ENCODE data around the gene MAGIX.

The MAGIX gene

GRCh38 chrX:49199906-49200771 is 37.6 kb downstream of the MAGIX start, which contains the start of gene SYP (continued):
- TF ChIP-seq ZNF580 (tag by site-specific recombination; IDR thresholded peaks at IDR 0.05) = no peak
- no peak for TF ChIP-seq TRIM28 (IDR thresholded peaks at IDR 0.05; ENCODE audit: borderline replicate concordance, low read length)
- no peak for TF ChIP-seq ZNF404 (tag by site-specific recombination; IDR thresholded peaks at IDR 0.05)
- TF ChIP-seq ZNF548 (tag by site-specific recombination; IDR thresholded peaks at IDR 0.05) = no peak
- no peak for TF ChIP-seq ZNF843 (tag by site-specific recombination; IDR thresholded peaks at IDR 0.05)
- TF ChIP-seq ZNF292 (tag by site-specific recombination; IDR thresholded peaks at IDR 0.05; ENCODE audit: borderline replicate concordance, low read depth) = no peak
- TF ChIP-seq ZNF529 (tag by site-specific recombination; IDR thresholded peaks at IDR 0.05; ENCODE audit: insufficient replicate concordance) = no peak
- TF ChIP-seq ZNF18 (tag by site-specific recombination; IDR thresholded peaks at IDR 0.05) = no peak
- TF ChIP-seq ZNF555 (tag by site-specific recombination; conservative IDR thresholded peaks at IDR 0.05) = no peak
- no peak for TF ChIP-seq ZNF37A (tag by site-specific recombination; IDR thresholded peaks at IDR 0.05)
- no peak for TF ChIP-seq ZNF184 (tag by site-specific recombination; IDR thresholded peaks at IDR 0.05)
- TF ChIP-seq ZNF600 (tag by site-specific recombination; IDR thresholded peaks at IDR 0.05) = peak; percentile 77
- no peak for TF ChIP-seq ZNF26 (tag by site-specific recombination; IDR thresholded peaks at IDR 0.05)
- no peak for TF ChIP-seq ZFP3 (tag by site-specific recombination; IDR thresholded peaks at IDR 0.05; ENCODE audit: low read depth)
- no peak for TF ChIP-seq BCL6B (tag by site-specific recombination; IDR thresholded peaks at IDR 0.05)
- TF ChIP-seq ZNF701 (tag by site-specific recombination; IDR thresholded peaks at IDR 0.05) = no peak
- no peak for TF ChIP-seq ZBTB17 (tag by site-specific recombination; IDR thresholded peaks at IDR 0.05)
- peak; percentile 71; the same call in 1 of the 2 replicates for TF ChIP-seq KLF8 (tag by site-specific recombination; IDR thresholded peaks at IDR 0.05)
- TF ChIP-seq MEIS1 (CRISPR knock-in tag; IDR thresholded peaks at IDR 0.05; ENCODE audit: borderline replicate concordance) = no peak
- no peak for TF ChIP-seq ZNF239 (tag by site-specific recombination; IDR thresholded peaks at IDR 0.05)
- TF ChIP-seq ZNF155 (tag by site-specific recombination; IDR thresholded peaks at IDR 0.05) = no peak
- TF ChIP-seq ZBTB8A (tag by site-specific recombination; IDR thresholded peaks at IDR 0.05) = 0 out of 2 replicates have a peak, but pooled peaks have one; percentile 31
- TF ChIP-seq ZNF335 (tag by site-specific recombination; conservative IDR thresholded peaks at IDR 0.05) = peak; percentile 56
- no peak for TF ChIP-seq PRDM1 (tag by site-specific recombination; IDR thresholded peaks at IDR 0.05)
- no peak for TF ChIP-seq KLF7 (tag by site-specific recombination; IDR thresholded peaks at IDR 0.05; ENCODE audit: borderline replicate concordance)
- TF ChIP-seq ZNF169 (tag by site-specific recombination; IDR thresholded peaks at IDR 0.05) = no peak
- TF ChIP-seq ZNF223 (tag by site-specific recombination; IDR thresholded peaks at IDR 0.05) = no peak
- no peak for TF ChIP-seq ZNF629 (tag by site-specific recombination; IDR thresholded peaks at IDR 0.05)
- no peak for TF ChIP-seq GFI1B (tag by site-specific recombination; IDR thresholded peaks at IDR 0.05)
- TF ChIP-seq REPIN1 (tag by site-specific recombination; IDR thresholded peaks at IDR 0.05; ENCODE audit: low read depth) = no peak
- no peak for TF ChIP-seq ELK4 (IDR thresholded peaks at IDR 0.05; ENCODE audit: borderline replicate concordance, low read depth, low read length)
- no peak for TF ChIP-seq ZNF610 (tag by site-specific recombination; IDR thresholded peaks at IDR 0.05; ENCODE audit: borderline replicate concordance)
- TF ChIP-seq KLF10 (tag by site-specific recombination; IDR thresholded peaks at IDR 0.05) = peak; percentile 97
- TF ChIP-seq PBX3 (CRISPR knock-in tag; IDR thresholded peaks at IDR 0.05) = peak; percentile 85

All from HEK293 (cell line).